BLaER1 (cell line): Measurements from ENCODE around the gene NUCB1.
A peak's percentile ranks its signal among the peaks of the same experiment; 100 is the strongest.
"Not testable (repeated sequence)": the region's sequence is repeated elsewhere in the genome, so short reads cannot be mapped to it uniquely, and the experiment has no call there.

ENCODE experiments used
- H3K27ac ChIP-seq: shearing (Covaris generic); formaldehyde crosslinking; 2 replicates; pipeline ENCODE4 v1.8.1; 2022
- H3K27me3 ChIP-seq: shearing (Covaris generic); formaldehyde crosslinking; 2 replicates; pipeline ENCODE4 v1.8.1; 2022
- H3K36me3 ChIP-seq: shearing (Covaris generic); formaldehyde crosslinking; 2 replicates; pipeline ENCODE4 v1.8.1; 2022
- H3K4me1 ChIP-seq: shearing (Covaris generic); formaldehyde crosslinking; 2 replicates; pipeline ENCODE4 v1.8.1; 2022
- H3K4me2 ChIP-seq: shearing (Covaris generic); formaldehyde crosslinking; 2 replicates; pipeline ENCODE4 v1.8.1; 2022
- H3K4me3 ChIP-seq: shearing (Covaris generic); formaldehyde crosslinking; 2 replicates; pipeline ENCODE4 v1.8.1; 2022
- H3K9ac ChIP-seq: shearing (Covaris generic); formaldehyde crosslinking; 2 replicates; pipeline ENCODE4 v1.8.1; 2022
- H3K9me3 ChIP-seq: shearing (Covaris generic); formaldehyde crosslinking; 2 replicates; pipeline ENCODE4 v1.8.1; 2022
- H4K20me1 ChIP-seq: shearing (Covaris generic); formaldehyde crosslinking; 2 replicates; pipeline ENCODE4 v1.8.1; 2022
- Cebpa-rat ChIP-seq: shearing (Covaris generic); IDR thresholded peaks from 2 replicates; pipeline ENCODE4 v1.8.1; 2022

The NUCB1 gene

DNA sequence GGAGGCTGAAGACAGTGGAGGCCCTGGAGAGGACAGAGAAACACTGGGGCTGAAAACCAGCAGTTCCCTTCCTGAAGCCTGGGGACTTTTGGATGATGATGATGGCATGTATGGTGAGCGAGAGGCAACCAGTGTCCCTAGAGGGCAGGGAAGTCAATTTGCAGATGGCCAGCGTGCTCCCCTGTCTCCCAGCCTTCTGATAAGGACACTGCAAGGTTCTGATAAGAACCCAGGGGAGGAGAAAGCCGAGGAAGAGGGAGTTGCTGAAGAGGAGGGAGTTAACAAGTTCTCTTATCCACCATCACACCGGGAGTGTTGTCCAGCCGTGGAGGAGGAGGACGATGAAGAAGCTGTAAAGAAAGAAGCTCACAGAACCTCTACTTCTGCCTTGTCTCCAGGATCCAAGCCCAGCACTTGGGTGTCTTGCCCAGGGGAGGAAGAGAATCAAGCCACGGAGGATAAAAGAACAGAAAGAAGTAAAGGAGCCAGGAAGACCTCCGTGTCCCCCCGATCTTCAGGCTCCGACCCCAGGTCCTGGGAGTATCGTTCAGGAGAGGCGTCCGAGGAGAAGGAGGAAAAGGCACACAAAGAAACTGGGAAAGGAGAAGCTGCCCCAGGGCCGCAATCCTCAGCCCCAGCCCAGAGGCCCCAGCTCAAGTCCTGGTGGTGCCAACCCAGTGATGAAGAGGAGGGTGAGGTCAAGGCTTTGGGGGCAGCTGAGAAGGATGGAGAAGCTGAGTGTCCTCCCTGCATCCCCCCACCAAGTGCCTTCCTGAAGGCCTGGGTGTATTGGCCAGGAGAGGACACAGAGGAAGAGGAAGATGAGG is 26.4 kb upstream of the NUCB1 start:
- H3K36me3 ChIP-seq: peaks cover 37% of the 10 kb centered on the region
- H3K27me3 ChIP-seq: no peaks in the 10 kb centered on the region
- H3K9me3 ChIP-seq: 0 out of 2 replicates have a peak, but pooled peaks cover 4% of the 10 kb centered on the region
- peak overlapping the region; percentile 97 for H3K27ac ChIP-seq
- H3K9ac ChIP-seq: peak overlapping the region; percentile 99
- peak overlapping the region; percentile 100 for H3K4me2 ChIP-seq
- peaks cover 40% of the 10 kb centered on the region for H4K20me1 ChIP-seq
- no peak for TF ChIP-seq Cebpa-rat
- H3K4me3 ChIP-seq: peak overlapping the region; percentile 96
- peaks cover 70% of the 10 kb centered on the region for H3K4me1 ChIP-seq

GRCh38 chr19:48874303-48875135 is 25.6 kb upstream of the NUCB1 start:
- peak overlapping the region; percentile 99 for H3K9ac ChIP-seq
- peak overlapping the region; percentile 97 for H3K27ac ChIP-seq
- TF ChIP-seq Cebpa-rat: no peak
- peak overlapping the region; percentile 96 for H3K4me3 ChIP-seq
- H3K4me2 ChIP-seq: peak overlapping the region; percentile 100
- H3K9me3 ChIP-seq: 0 out of 2 replicates have a peak, but pooled peaks cover 4% of the 10 kb centered on the region
- no peaks in the 10 kb centered on the region for H3K27me3 ChIP-seq
- peaks cover 40% of the 10 kb centered on the region for H4K20me1 ChIP-seq
- H3K4me1 ChIP-seq: peaks cover 63% of the 10 kb centered on the region
- H3K36me3 ChIP-seq: peaks cover 46% of the 10 kb centered on the region

- Histone ChIP-seq H3K4me1 (peaks cover 58% of the 10 kb centered on the region), H3K9ac (peak overlapping the region; percentile 99), H3K27ac (peak overlapping the region; percentile 97), H3K36me3 (peaks cover 49% of the 10 kb centered on the region), H4K20me1 (peaks cover 40% of the 10 kb centered on the region), H3K4me3 (peak overlapping the region; percentile 96), H3K4me2 (peak overlapping the region; percentile 100)
- not testable (repeated sequence) for H3K27me3 ChIP-seq, H3K9me3 ChIP-seq
Measured at GRCh38 chr19:48876043-48876981, 23.8 kb upstream of the NUCB1 start.

DNA sequence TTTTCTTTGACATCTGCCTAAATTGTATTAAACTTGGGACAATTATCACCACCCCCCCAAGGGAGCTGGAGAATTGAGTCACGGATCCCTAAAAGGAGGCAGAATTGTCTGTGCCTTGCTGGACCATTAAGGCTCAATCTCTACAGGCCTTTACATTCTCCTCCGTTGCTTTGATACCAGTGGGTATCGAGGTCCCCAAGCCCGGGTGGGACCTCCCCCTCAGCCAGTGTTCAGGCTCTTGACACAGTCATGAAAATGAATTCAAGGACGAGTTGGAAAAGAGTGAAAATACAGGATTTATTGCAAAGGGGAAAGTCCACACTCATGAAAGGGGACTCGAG is 22.3 kb upstream of the NUCB1 start:
- H3K4me1 ChIP-seq: peaks cover 51% of the 10 kb centered on the region
- H3K4me2 ChIP-seq: peak overlapping the region; percentile 100
- H4K20me1 ChIP-seq: peaks cover 35% of the 10 kb centered on the region
- H3K27me3 ChIP-seq: no peaks in the 10 kb centered on the region
- H3K9me3 ChIP-seq: peaks cover 15% of the 10 kb centered on the region
- no peak overlapping the region for H3K4me3 ChIP-seq
- no peak overlapping the region for H3K9ac ChIP-seq
- no peak for TF ChIP-seq Cebpa-rat
- H3K36me3 ChIP-seq: peaks cover 49% of the 10 kb centered on the region
- peak overlapping the region; percentile 97 for H3K27ac ChIP-seq

DNA sequence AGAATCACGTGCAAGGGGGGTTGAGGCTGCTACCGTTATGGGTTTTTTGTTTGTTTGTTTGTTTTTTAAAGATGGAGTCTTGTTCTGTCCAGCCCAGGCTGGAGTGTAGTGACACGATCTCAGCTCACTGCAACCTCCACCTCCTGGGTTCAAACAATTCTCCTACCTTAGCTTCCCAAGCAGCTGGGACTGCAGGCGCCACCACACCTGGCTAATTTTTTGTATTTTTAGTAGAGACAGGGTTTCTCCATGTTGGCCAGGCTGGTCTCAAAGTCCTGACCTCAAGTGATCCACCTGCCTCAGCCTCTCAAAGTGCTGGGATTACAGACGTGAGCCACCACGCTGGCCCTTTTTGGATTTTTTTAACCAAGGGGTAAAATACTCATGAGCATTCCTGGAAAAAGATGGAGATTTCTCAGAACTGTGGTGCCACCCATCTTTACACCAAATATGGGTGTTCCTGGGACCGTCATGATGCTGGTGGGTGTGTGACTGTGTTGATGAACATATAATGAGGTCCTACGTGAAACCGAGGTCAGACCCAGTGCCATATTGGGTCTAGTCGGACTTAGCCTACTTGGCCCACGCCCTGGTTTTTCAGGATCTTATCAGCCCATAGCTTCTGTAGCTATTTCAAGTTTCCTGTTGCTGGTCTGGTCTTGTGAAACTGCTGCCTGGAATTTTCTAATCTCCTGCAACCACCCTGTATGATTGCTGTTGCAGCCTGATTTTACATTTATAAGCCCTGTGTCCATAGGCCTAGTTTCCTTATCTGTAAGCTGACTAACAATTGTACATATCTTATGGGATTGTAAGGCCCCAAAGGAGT is 21.7 kb upstream of the NUCB1 start:
- H3K4me2 ChIP-seq: peak overlapping the region; percentile 100
- no peaks in the 10 kb centered on the region for H3K27me3 ChIP-seq
- peaks cover 46% of the 10 kb centered on the region for H3K4me1 ChIP-seq
- TF ChIP-seq Cebpa-rat: no peak
- peaks cover 46% of the 10 kb centered on the region for H3K36me3 ChIP-seq
- H3K27ac ChIP-seq: peak overlapping the region; percentile 97
- H3K4me3 ChIP-seq: no peak overlapping the region
- H3K9me3 ChIP-seq: peaks cover 21% of the 10 kb centered on the region
- no peak overlapping the region for H3K9ac ChIP-seq
- peaks cover 29% of the 10 kb centered on the region for H4K20me1 ChIP-seq

DNA sequence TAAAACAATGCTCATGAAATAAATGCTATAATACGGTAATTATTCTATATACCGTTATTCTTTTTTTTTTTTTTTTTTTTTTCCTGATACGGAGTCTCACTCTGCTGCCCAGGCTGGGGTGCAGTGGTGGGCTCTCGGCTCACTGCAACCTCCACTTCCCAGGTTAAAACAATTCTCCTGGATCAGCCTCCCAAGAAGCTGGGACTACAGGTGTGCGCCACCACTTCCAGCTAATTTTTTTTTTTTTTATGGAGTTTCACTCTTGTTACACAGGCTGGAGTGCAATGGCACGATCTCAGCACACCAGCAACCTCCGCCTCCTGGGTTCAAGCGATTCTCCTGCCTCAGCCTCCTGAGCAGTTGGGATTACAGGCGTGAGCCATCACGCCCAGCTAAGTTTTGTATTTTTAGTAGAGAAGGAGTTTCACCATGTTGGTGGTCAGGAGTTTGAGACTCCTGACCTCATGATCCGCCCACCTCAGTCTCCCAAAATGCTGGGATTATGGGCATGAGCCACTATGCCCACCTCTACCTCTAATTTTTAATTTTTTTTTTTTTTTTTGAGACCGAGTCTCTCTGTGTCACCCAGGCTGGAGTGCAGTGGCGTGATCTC is 21.0 kb upstream of the NUCB1 start:
- H3K27ac ChIP-seq: no peak overlapping the region

GRCh38 chr19:48879696-48880095 is 20.4 kb upstream of the NUCB1 start:
- H3K27me3 ChIP-seq, H3K9ac ChIP-seq, H3K4me2 ChIP-seq, H3K27ac ChIP-seq, H3K4me3 ChIP-seq: not testable (repeated sequence)
- peaks cover 33% of the 10 kb centered on the region for H3K4me1 ChIP-seq
- H4K20me1 ChIP-seq: peaks cover 16% of the 10 kb centered on the region
- H3K36me3 ChIP-seq: peaks cover 33% of the 10 kb centered on the region
- H3K9me3 ChIP-seq: peaks cover 24% of the 10 kb centered on the region

More for the DNA sequence above, 21.0 kb upstream of the NUCB1 start:
- H3K4me3 ChIP-seq: no peak overlapping the region
- no peak overlapping the region for H3K4me2 ChIP-seq
- no peak overlapping the region for H3K9ac ChIP-seq
- no peak for TF ChIP-seq Cebpa-rat
- H4K20me1 ChIP-seq: peaks cover 22% of the 10 kb centered on the region
- no peaks in the 10 kb centered on the region for H3K27me3 ChIP-seq
- H3K4me1 ChIP-seq: peaks cover 39% of the 10 kb centered on the region
- H3K36me3 ChIP-seq: peaks cover 39% of the 10 kb centered on the region
- peaks cover 24% of the 10 kb centered on the region for H3K9me3 ChIP-seq

DNA sequence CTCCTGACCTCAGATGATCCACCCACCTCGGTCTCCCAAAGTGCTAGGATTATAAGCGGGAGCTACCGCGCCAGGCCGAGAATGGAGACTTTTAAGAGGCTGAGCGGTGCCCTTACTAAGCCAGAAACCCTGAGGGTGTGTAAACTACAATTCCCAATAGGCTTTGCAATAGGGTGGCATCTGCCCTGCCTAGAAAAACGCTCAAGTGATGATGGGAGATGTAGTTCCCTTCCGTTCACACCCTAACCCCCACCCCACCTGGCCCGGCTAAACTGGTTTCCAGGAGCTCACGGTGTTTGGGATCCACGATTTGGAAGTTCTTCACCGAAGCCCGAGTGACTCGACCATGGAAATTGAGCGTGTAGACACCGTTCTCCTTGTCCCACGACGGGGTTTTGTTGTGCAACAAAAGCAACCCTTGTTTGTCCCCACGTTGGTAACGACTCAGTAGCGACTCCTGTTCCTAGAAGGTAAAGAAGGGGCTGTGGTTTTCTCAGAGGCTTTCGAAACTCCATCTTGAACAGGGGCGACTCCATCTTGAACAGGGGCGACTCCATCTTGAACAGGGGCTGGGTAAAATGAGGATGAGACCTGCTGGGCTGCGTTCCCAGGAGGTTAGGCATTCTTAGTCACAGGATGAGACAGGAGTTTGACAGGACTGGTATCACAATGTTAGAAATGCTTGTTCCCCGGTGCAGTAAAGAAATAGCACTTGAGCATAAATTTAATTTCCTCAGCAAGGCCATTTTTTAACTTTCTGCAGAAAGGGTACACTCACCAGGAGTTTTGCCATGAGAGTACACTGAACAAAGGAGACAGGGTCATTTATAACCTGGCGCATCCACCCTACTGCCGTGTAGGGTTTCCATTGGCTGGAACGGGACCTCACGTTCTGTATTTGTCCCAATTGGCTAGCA is 18.1 kb upstream of the NUCB1 start:
- Histone ChIP-seq H3K27ac (no peak overlapping the region), H3K4me1 (peaks cover 24% of the 10 kb centered on the region), H4K20me1 (no peaks in the 10 kb centered on the region), H3K9me3 (peaks cover 24% of the 10 kb centered on the region), H3K27me3 (no peaks in the 10 kb centered on the region), H3K36me3 (peaks cover 27% of the 10 kb centered on the region), H3K4me3 (no peak overlapping the region), H3K9ac (no peak overlapping the region), H3K4me2 (no peak overlapping the region)
- no peak for TF ChIP-seq Cebpa-rat
